Liver (tissue), 3 donors: ENCODE results near the gene PRRG2.

Source experiments
- CTCF ChIP-seq: fragments of 150-350 bp; IDR thresholded peaks from 2 replicates; pipeline ENCODE4 v1.5.1; 2017; ENCODE audit warnings: improper control_type of control experiment, low read depth, low read length; ENCODE audit not compliant: missing input control
- EGR1 ChIP-seq, 2 donors: IDR thresholded peaks; 2 replicates each; pipeline ENCODE4 v1.6.1; 2016 to 2018; ENCODE audit warnings: antibody characterized with exemption in 2 of 2, low read depth in 2 of 2
- GABPA ChIP-seq, 2 donors: IDR thresholded peaks in 1 of 2; conservative IDR thresholded peaks in 1 of 2; 2 replicates each; pipeline ENCODE4 v1.6.1; 2016; ENCODE audit warnings: antibody characterized with exemption in 2 of 2, mild to moderate bottlenecking in 1 of 2, moderate library complexity in 1 of 2
- JUND ChIP-seq, 2 donors: IDR thresholded peaks; 2 replicates each; pipeline ENCODE4 v1.6.1; 2016; ENCODE audit warnings: antibody characterized with exemption in 2 of 2
- MAX ChIP-seq: IDR thresholded peaks from 2 replicates; pipeline ENCODE4 v1.6.1; 2016; ENCODE audit warnings: antibody characterized with exemption
- NR2F2 ChIP-seq: IDR thresholded peaks from 2 replicates; pipeline ENCODE4 v1.6.1; 2016; ENCODE audit warnings: antibody characterized with exemption
- RAD21 ChIP-seq, 2 donors: IDR thresholded peaks; 2 replicates each; pipeline ENCODE4 v1.6.1; 2016; ENCODE audit warnings: antibody characterized with exemption in 2 of 2, mild to moderate bottlenecking in 2 of 2
- RXRA ChIP-seq, 2 donors: IDR thresholded peaks; 2 replicates each; pipeline ENCODE4 v1.6.1; 2017 to 2018; ENCODE audit warnings: antibody characterized with exemption in 2 of 2, mild to moderate bottlenecking in 1 of 2
- SP1 ChIP-seq: IDR thresholded peaks from 2 replicates; pipeline ENCODE4 v1.6.1; 2018; ENCODE audit warnings: antibody characterized with exemption, mild to moderate bottlenecking
- TAF1 ChIP-seq: conservative IDR thresholded peaks from 2 replicates; pipeline ENCODE4 v1.6.1; 2016; ENCODE audit warnings: antibody characterized with exemption, mild to moderate bottlenecking
- YY1 ChIP-seq: IDR thresholded peaks from 2 replicates; pipeline ENCODE4 v1.6.1; 2016; ENCODE audit warnings: antibody characterized with exemption, mild to moderate bottlenecking
- ZBTB33 ChIP-seq: IDR thresholded peaks from 2 replicates; pipeline ENCODE4 v1.6.1; 2016; ENCODE audit warnings: antibody characterized with exemption
- TF ChIP-seq, protein P1 (sequence below): IDR thresholded peaks from 2 replicates; pipeline ENCODE4 v1.6.1; 2016; ENCODE audit warnings: antibody characterized with exemption, mild to moderate bottlenecking
- TF ChIP-seq, protein P2 (sequence below): IDR thresholded peaks from 2 replicates; pipeline ENCODE4 v1.6.1; 2016; ENCODE audit warnings: antibody characterized with exemption
- donor health status: healthy.
- donor health status: healthy.

DNA sequence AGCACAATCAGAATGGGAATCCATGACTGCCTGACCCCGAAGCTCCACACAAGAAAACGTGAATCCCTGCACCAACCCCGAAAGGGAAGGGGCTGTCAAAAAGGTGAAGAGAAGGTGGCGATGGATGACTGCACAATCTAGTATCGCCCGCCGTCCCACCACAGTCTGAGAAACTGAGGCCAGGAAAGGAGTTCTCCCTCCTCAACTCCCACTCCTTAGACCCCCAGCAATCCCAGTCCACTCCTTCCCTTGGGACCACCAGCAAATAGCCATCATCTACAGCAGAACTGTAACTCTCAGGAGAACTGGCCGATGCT is 1.2 kb upstream of the PRRG2 start:
- TF ChIP-seq CTCF: no peak
- TF ChIP-seq, protein P1, sequence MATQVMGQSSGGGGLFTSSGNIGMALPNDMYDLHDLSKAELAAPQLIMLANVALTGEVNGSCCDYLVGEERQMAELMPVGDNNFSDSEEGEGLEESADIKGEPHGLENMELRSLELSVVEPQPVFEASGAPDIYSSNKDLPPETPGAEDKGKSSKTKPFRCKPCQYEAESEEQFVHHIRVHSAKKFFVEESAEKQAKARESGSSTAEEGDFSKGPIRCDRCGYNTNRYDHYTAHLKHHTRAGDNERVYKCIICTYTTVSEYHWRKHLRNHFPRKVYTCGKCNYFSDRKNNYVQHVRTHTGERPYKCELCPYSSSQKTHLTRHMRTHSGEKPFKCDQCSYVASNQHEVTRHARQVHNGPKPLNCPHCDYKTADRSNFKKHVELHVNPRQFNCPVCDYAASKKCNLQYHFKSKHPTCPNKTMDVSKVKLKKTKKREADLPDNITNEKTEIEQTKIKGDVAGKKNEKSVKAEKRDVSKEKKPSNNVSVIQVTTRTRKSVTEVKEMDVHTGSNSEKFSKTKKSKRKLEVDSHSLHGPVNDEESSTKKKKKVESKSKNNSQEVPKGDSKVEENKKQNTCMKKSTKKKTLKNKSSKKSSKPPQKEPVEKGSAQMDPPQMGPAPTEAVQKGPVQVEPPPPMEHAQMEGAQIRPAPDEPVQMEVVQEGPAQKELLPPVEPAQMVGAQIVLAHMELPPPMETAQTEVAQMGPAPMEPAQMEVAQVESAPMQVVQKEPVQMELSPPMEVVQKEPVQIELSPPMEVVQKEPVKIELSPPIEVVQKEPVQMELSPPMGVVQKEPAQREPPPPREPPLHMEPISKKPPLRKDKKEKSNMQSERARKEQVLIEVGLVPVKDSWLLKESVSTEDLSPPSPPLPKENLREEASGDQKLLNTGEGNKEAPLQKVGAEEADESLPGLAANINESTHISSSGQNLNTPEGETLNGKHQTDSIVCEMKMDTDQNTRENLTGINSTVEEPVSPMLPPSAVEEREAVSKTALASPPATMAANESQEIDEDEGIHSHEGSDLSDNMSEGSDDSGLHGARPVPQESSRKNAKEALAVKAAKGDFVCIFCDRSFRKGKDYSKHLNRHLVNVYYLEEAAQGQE: no peak
- TF ChIP-seq MAX: no peak
- no peak for TF ChIP-seq GABPA (IDR thresholded peaks at IDR 0.05 in 1 of 2, conservative IDR thresholded peaks at IDR 0.05 in 1 of 2)
- no peak for TF ChIP-seq JUND (IDR thresholded peaks at IDR 0.05)
- TF ChIP-seq RXRA (IDR thresholded peaks at IDR 0.05): no peak
- TF ChIP-seq YY1: no peak
- TF ChIP-seq, protein P2, sequence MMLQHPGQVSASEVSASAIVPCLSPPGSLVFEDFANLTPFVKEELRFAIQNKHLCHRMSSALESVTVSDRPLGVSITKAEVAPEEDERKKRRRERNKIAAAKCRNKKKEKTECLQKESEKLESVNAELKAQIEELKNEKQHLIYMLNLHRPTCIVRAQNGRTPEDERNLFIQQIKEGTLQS: no peak
- TF ChIP-seq SP1: no peak
- no peak for TF ChIP-seq RAD21 (IDR thresholded peaks at IDR 0.05)
- no peak for TF ChIP-seq TAF1
- no peak for TF ChIP-seq ZBTB33
- no peak for TF ChIP-seq EGR1 (IDR thresholded peaks at IDR 0.05; ENCODE audit: low read depth in 2 of 2)
- no peak for TF ChIP-seq NR2F2
